ENCODE results near the gene SOAT2. TPM values are rescaled to one million over a fixed set of nuclear protein-coding genes. Genes with fewer than 3 reads are reported as not detected.
"Not testable (repeated sequence)": the region's sequence is repeated elsewhere in the genome, so short reads cannot be mapped to it uniquely, and the experiment has no call there.

The SOAT2 gene
- total RNA-seq, 2 donors from 2014 or later, result 0.12 TPM; not detected in 1

DNA sequence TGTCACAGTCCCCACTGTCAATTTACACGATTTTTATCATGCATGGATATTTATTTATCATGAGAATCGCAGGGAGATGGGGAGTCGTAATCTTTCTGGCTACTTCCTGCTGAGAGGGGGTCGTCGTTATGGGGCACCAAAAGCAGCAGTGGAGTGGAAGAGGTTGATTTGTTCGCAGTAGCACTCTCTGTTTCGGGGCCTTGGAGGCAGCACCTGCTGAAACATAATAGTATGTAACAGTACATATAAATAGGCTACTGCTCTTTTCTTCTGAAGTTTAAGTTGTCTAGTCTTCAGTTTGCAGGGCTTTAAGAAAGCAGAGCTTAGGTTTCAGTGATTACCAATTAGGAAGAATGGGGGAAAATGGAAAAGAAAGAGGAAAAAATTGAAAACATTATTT lies 3.8 kb downstream of the SOAT2 start:
- TF ChIP-seq, protein P1, sequence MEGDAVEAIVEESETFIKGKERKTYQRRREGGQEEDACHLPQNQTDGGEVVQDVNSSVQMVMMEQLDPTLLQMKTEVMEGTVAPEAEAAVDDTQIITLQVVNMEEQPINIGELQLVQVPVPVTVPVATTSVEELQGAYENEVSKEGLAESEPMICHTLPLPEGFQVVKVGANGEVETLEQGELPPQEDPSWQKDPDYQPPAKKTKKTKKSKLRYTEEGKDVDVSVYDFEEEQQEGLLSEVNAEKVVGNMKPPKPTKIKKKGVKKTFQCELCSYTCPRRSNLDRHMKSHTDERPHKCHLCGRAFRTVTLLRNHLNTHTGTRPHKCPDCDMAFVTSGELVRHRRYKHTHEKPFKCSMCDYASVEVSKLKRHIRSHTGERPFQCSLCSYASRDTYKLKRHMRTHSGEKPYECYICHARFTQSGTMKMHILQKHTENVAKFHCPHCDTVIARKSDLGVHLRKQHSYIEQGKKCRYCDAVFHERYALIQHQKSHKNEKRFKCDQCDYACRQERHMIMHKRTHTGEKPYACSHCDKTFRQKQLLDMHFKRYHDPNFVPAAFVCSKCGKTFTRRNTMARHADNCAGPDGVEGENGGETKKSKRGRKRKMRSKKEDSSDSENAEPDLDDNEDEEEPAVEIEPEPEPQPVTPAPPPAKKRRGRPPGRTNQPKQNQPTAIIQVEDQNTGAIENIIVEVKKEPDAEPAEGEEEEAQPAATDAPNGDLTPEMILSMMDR (IDR thresholded peaks at IDR 0.05), result no peak
- no peaks in the 10 kb centered on the region for H3K36me3 ChIP-seq
- no peak for DNase-seq
- no peaks in the 10 kb centered on the region for H3K27me3 ChIP-seq
- H3K9ac ChIP-seq (ENCODE audit: low read depth in 2 of 2, low read length in 2 of 2), result no peak overlapping the region
- peaks cover 6% of the 10 kb centered on the region for H3K4me1 ChIP-seq
- no peak overlapping the region for H3K4me3 ChIP-seq
- no peaks in the 10 kb centered on the region for H3K9me3 ChIP-seq
- H3K27ac ChIP-seq, result no peak overlapping the region
- intact Hi-C loops (cut with DNase I), result no loop called here

DNA sequence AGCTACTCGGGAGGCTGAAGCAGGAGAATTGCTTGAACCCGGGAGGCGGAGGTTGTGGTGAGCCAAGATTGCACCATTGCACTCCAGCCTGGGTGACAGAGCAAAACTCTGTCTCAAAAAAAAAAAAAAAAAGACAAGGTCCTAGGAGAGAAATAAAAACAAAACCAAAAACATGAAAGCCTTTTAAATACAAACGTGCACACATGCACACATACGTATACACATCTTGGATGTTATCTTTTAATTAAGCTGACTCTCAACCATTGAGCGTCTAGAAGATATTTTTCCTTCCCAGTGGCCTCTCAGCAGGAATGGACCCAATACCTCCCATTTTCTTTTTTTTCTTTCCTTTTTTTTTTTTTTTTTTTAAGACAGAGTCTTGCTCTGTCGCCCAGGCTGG lies 9.1 kb downstream of the SOAT2 start:
- H3K9me3 ChIP-seq; H3K9ac ChIP-seq (ENCODE audit: low read depth in 2 of 2, low read length in 2 of 2); H3K4me1 ChIP-seq; H3K4me3 ChIP-seq; H3K27ac ChIP-seq; H3K27me3 ChIP-seq; DNase-seq; intact Hi-C loops (cut with DNase I); H3K36me3 ChIP-seq: not testable (repeated sequence)

DNA sequence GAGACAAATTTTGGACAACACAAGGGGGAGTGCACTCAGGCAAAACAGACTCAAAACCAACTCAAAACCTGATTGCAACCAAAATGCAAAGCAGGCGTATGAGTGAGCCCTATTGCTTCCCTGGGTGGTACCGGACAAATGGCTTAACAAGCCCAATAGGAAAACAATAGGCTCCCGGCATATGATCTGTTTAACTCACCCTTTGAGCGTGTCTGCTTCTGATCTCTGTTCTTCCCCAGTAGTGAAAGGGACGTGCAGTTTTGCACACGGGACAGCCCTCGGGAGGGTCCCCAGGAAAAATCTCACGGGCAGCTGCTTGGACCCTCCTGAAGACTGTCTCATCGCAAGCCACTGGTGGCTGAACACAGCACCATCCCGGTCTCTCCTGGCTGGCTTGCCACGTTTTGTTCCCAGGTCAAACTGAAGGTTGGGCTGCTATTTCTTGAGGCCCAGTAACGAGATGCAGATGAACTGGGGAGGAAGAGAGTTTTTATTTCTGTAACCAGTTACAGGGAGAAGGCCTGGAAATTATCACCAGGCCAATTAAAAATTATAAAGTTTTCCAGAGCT lies 9.9 kb downstream of the SOAT2 start:
- no peak overlapping the region for H3K4me3 ChIP-seq
- no peak for DNase-seq
- no peak overlapping the region for H3K9ac ChIP-seq (ENCODE audit: low read depth in 2 of 2, low read length in 2 of 2)
- no peaks in the 10 kb centered on the region for H3K4me1 ChIP-seq
- TF ChIP-seq, protein P1 (IDR thresholded peaks at IDR 0.05), result no peak
- H3K27ac ChIP-seq, result no peak overlapping the region
- intact Hi-C loops (cut with DNase I), result no loop called here
- H3K9me3 ChIP-seq, result no peaks in the 10 kb centered on the region
- no peaks in the 10 kb centered on the region for H3K27me3 ChIP-seq
- H3K36me3 ChIP-seq, result no peaks in the 10 kb centered on the region

DNA sequence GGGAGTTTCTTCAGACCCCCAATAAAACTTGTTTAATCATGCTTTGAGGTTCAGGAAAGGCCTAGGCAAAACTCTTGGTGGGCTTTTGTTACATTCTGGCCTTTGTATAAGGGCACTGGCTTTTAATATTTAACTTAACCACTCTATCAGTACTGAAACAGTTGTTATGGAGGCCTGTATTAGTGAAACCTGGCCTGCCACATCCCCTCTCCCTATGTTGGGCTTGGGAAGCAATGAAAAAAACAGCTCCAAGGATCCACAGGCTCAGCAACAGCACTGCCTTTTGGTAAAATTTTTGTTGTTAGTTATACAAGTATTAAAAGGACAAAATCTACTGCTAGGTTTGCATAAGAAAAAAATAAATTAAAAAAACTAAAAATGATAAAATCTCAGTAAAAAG lies 10.7 kb downstream of the SOAT2 start:
- TF ChIP-seq, protein P1 (IDR thresholded peaks at IDR 0.05), result no peak
- H3K27ac ChIP-seq, result no peak overlapping the region
- no peaks in the 10 kb centered on the region for H3K9me3 ChIP-seq
- H3K27me3 ChIP-seq, result no peaks in the 10 kb centered on the region
- intact Hi-C loops (cut with DNase I), result no loop called here
- no peak overlapping the region for H3K9ac ChIP-seq (ENCODE audit: low read depth in 2 of 2, low read length in 2 of 2)
- no peaks in the 10 kb centered on the region for H3K36me3 ChIP-seq
- H3K4me1 ChIP-seq, result no peaks in the 10 kb centered on the region
- H3K4me3 ChIP-seq, result no peak overlapping the region
- no peak for DNase-seq

DNA sequence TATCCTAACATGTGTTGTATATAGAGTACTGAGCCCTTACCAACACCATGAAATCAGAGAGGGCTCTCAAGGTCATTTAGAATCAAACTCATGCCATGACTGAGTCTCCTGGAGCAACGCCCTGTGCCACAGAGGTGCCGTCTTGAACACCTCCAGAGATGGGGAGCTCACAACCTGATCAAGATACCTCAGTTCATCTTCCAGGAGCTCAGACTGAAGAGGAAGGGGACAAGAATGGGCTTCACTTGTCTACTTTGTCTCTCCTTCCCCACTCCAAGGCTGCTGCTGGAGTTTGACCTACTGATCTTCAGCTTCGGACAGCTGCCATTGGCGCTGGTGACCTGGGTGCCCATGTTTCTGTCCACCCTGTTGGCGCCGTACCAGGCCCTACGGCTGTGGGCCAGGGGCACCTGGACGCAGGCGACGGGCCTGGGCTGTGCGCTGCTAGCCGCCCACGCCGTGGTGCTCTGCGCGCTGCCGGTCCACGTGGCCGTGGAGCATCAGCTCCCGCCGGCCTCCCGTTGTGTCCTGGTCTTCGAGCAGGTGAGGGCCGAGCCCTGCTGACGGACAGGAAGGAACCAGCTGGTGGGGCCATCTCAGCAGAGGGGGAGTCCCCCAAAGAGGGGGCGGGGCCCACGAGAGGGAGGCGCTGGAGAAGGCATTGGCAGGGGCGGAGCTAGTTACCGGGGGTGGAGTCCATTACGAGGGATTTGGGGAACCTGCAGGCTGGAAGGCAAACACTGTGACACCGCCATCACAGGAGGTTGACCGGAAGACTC lies 12.0 kb downstream of the SOAT2 start:
- Histone ChIP-seq H3K4me1 (no peaks in the 10 kb centered on the region), H3K4me3 (no peak overlapping the region), H3K36me3 (no peaks in the 10 kb centered on the region), H3K27me3 (no peaks in the 10 kb centered on the region), H3K27ac (no peak overlapping the region), H3K9ac (ENCODE audit: low read depth in 2 of 2, low read length in 2 of 2) (no peak overlapping the region), H3K9me3 (no peaks in the 10 kb centered on the region)
- intact Hi-C loops (cut with DNase I), result no loop called here
- TF ChIP-seq, protein P1 (IDR thresholded peaks at IDR 0.05), result no peak
- DNase-seq, result no peak
